Peyer's patch (tissue), 4 donors: Measurements from ENCODE around the gene NRTN. TPM values are rescaled to one million over a fixed set of nuclear protein-coding genes. Genes with fewer than 3 reads are reported as not detected.
"Not testable (repeated sequence)": the region's sequence is repeated elsewhere in the genome, so short reads cannot be mapped to it uniquely, and the experiment has no call there.

Experiments
- DNase-seq, 3 donors: peaks; one replicate each; pipeline ENCODE4 v3.0.0-alpha.2; 2017 to 2019
- H3K27ac ChIP-seq, 4 donors: fragments of 200-600 bp; sonication (generic); one replicate each; pipeline ENCODE4 v1.5.1; 2016 to 2019
- H3K27me3 ChIP-seq, 2 donors: fragments of 200-600 bp; sonication (generic); one replicate each; pipeline ENCODE4 v1.5.1; 2019
- H3K36me3 ChIP-seq, 3 donors: fragments of 200-600 bp; sonication (generic); one replicate each; pipeline ENCODE4 v1.5.1; 2016 to 2019
- H3K4me1 ChIP-seq, 4 donors: fragments of 200-600 bp; sonication (generic); one replicate each; pipeline ENCODE4 v1.5.1; 2016 to 2019
- H3K4me3 ChIP-seq, 4 donors: fragments of 200-600 bp; sonication (generic); 1 replicate in 3 of 4; 2 replicates in 1 of 4; pipeline ENCODE4 v1.5.1; 2016 to 2019; ENCODE audit warnings: mild to moderate bottlenecking in 1 of 4
- H3K9me3 ChIP-seq, 4 donors: fragments of 200-600 bp; sonication (generic); one replicate each; pipeline ENCODE4 v1.5.1; 2016 to 2019; ENCODE audit warnings: mild to moderate bottlenecking in 1 of 4
- CTCF ChIP-seq, 6 experiments: fragments of 450-650 bp in 4 of 6; fragments of 200-600 bp in 2 of 6; sonication (generic) in 1 of 6; IDR thresholded peaks; one replicate each; pipeline ENCODE4 v1.5.1; 2017 to 2019; ENCODE audit warnings: antibody characterized with exemption in 6 of 6, mild to moderate bottlenecking in 3 of 6, moderate library complexity in 1 of 6
- POLR2A ChIP-seq, 2 donors: fragments of 450-650 bp; IDR thresholded peaks; one replicate each; pipeline ENCODE4 v1.5.1; 2017; ENCODE audit warnings: antibody characterized with exemption in 2 of 2, mild to moderate bottlenecking in 2 of 2, moderate library complexity in 2 of 2
- total RNA-seq, 4 donors: library from RNA; depleted of rRNA; stranded (reverse); fragments of >200 nt; gene quantifications; one replicate each; pipeline ENCODE4 v1.1.0, GENCODE V29; 2016

The NRTN gene
- total RNA-seq, 4 donors from 2014 or later = 0.88 to 4.8 (median 3.5) TPM; not detected in 1

GRCh38 chr19:5870986-5871394, 66.1 kb downstream of the NRTN start:
- H3K27me3 ChIP-seq = no peaks in the 10 kb centered on the region
- no peak overlapping the region for H3K27ac ChIP-seq
- H3K4me3 ChIP-seq = no peak overlapping the region
- TF ChIP-seq POLR2A (IDR thresholded peaks at IDR 0.05) (no peak), CTCF (IDR thresholded peaks at IDR 0.05) (no peak)
- no peaks in the 10 kb centered on the region for H3K36me3 ChIP-seq
- DNase-seq = no peak
- no peaks in the 10 kb centered on the region for H3K9me3 ChIP-seq
- no peaks in the 10 kb centered on the region for H3K4me1 ChIP-seq

GRCh38 chr19:5873617-5874199, 68.8 kb downstream of the NRTN start:
- H3K4me1 ChIP-seq = no peaks in the 10 kb centered on the region
- TF ChIP-seq POLR2A (IDR thresholded peaks at IDR 0.05) = no peak

GRCh38 chr19:5874496-5874895, 69.6 kb downstream of the NRTN start:
- H3K4me1 ChIP-seq, H3K36me3 ChIP-seq, H3K27ac ChIP-seq, H3K27me3 ChIP-seq, H3K4me3 ChIP-seq, DNase-seq, H3K9me3 ChIP-seq: not testable (repeated sequence)

More at GRCh38 chr19:5873617-5874199, 68.8 kb downstream of the NRTN start:
- DNase-seq = no peak
- no peaks in the 10 kb centered on the region for H3K9me3 ChIP-seq
- H3K36me3 ChIP-seq = no peaks in the 10 kb centered on the region
- H3K4me3 ChIP-seq = no peak overlapping the region
- peak overlapping the region in 1 of 4 donors; percentile 46 for H3K27ac ChIP-seq
- no peaks in the 10 kb centered on the region for H3K27me3 ChIP-seq

GRCh38 chr19:5877427-5877826, 72.6 kb downstream of the NRTN start:
- H3K36me3 ChIP-seq = no peaks in the 10 kb centered on the region
- peaks cover 0 to 13% (median 0%) of the 10 kb centered on the region in 4 donors for H3K4me1 ChIP-seq
- TF ChIP-seq CTCF (IDR thresholded peaks at IDR 0.05) (no peak), POLR2A (IDR thresholded peaks at IDR 0.05) (no peak)
- no peaks in the 10 kb centered on the region for H3K9me3 ChIP-seq
- H3K27ac ChIP-seq = no peak overlapping the region
- DNase-seq = no peak
- H3K27me3 ChIP-seq = no peaks in the 10 kb centered on the region
- no peak overlapping the region for H3K4me3 ChIP-seq

- H3K27me3 ChIP-seq = no peaks in the 10 kb centered on the region
Observed at GRCh38 chr19:5877882-5878281, 73.0 kb downstream of the NRTN start.

More at GRCh38 chr19:5877882-5878281, 73.0 kb downstream of the NRTN start:
- no peak for DNase-seq
- Histone ChIP-seq H3K36me3 (no peaks in the 10 kb centered on the region), H3K4me1 (peaks cover 0 to 13% (median 0%) of the 10 kb centered on the region in 4 donors), H3K4me3 (no peak overlapping the region), H3K27ac (no peak overlapping the region), H3K9me3 (no peaks in the 10 kb centered on the region)
- TF ChIP-seq CTCF (IDR thresholded peaks at IDR 0.05) (no peak), POLR2A (IDR thresholded peaks at IDR 0.05) (no peak)

Other genes with a start within 250 kb of the NRTN start
- 1 to 10 TPM in 2 of 4 donors, under 1 TPM in 1, not detected in 1; 0.67 to 2.6 (median 1.2) TPM for gene TINCR, start 237.1 kb upstream of the NRTN start, total RNA-seq
- 100 to 1,000 TPM in 3 of 4 donors, 10 to 100 TPM in 1; 59.5 to 200 (median 121) TPM for gene SAFB2, start 182.3 kb upstream of the NRTN start, total RNA-seq
- gene SAFB, start 182.0 kb upstream of the NRTN start, total RNA-seq = 100 to 1,000 TPM in 3 of 4 donors, 10 to 100 TPM in 1; 86.3 to 374 (median 163) TPM
- 10 to 100 TPM; 11.6 to 48.0 (median 40.0) TPM for gene MICOS13, start 124.6 kb upstream of the NRTN start, total RNA-seq
- 10 to 100 TPM in 1 of 4 donors, 1 to 10 TPM in 2, not detected in 1; 4.9 to 17.3 (median 7.2) TPM for gene HSD11B1L, start 124.0 kb upstream of the NRTN start, total RNA-seq
- 100 to 1,000 TPM; 170 to 440 (median 262) TPM for gene RPL36, start 114.8 kb upstream of the NRTN start, total RNA-seq
- 10 to 100 TPM; 31.7 to 75.9 (median 47.4) TPM for gene LONP1, start 84.9 kb upstream of the NRTN start, total RNA-seq
- not detected for gene CATSPERD, start 84.4 kb upstream of the NRTN start, total RNA-seq
- 10 to 100 TPM in 1 of 4 donors, 1 to 10 TPM in 3; 6.5 to 21.3 (median 9.0) TPM for gene PRR22, start 20.3 kb upstream of the NRTN start, total RNA-seq
- gene DUS3L, start 13.9 kb upstream of the NRTN start, total RNA-seq = 10 to 100 TPM; 31.5 to 91.6 (median 71.2) TPM
- 100 to 1,000 TPM in 3 of 4 donors, 10 to 100 TPM in 1; 90.8 to 329 (median 210) TPM for gene FUT6, start 34.6 kb downstream of the NRTN start, total RNA-seq
- 100 to 1,000 TPM in 3 of 4 donors, 10 to 100 TPM in 1; 37.1 to 207 (median 155) TPM for gene FUT3, start 46.4 kb downstream of the NRTN start, total RNA-seq
- not detected for gene FUT5, start 65.5 kb downstream of the NRTN start, total RNA-seq
- gene NDUFA11, start 98.7 kb downstream of the NRTN start, total RNA-seq = 100 to 1,000 TPM; 101 to 194 (median 169) TPM
- 10 to 100 TPM in 3 of 4 donors, 1 to 10 TPM in 1; 9.6 to 24.8 (median 18.4) TPM for gene VMAC, start 99.8 kb downstream of the NRTN start, total RNA-seq
- gene CAPS, start 109.2 kb downstream of the NRTN start, total RNA-seq = 10 to 100 TPM in 3 of 4 donors, 1 to 10 TPM in 1; 9.5 to 44.6 (median 24.4) TPM
- gene RANBP3, start 173.1 kb downstream of the NRTN start, total RNA-seq = 100 to 1,000 TPM in 2 of 4 donors, 10 to 100 TPM in 2; 59.7 to 104 (median 91.1) TPM